Vagina (tissue), 2 donors: ENCODE results near the gene CIAO2B. TPM values are rescaled to one million over a fixed set of nuclear protein-coding genes. Genes with fewer than 3 reads are reported as not detected.

ENCODE experiments used
- DNase-seq, 2 donors: peaks; one replicate each; pipeline ENCODE4 v3.0.0-alpha.2; 2017; ENCODE audit errors: extremely low spot score in 2 of 2
- H3K27ac ChIP-seq: fragments of 200-600 bp; sonication (generic); one replicate; pipeline ENCODE4 v1.5.1; 2019
- H3K27me3 ChIP-seq: fragments of 200-600 bp; sonication (generic); one replicate; pipeline ENCODE4 v1.5.1; 2019
- H3K36me3 ChIP-seq, 2 donors: fragments of 200-600 bp; sonication (generic); one replicate each; pipeline ENCODE4 v1.5.1; 2017 to 2019
- H3K4me1 ChIP-seq: fragments of 200-600 bp; sonication (generic); one replicate; pipeline ENCODE4 v1.5.1; 2019
- H3K4me3 ChIP-seq, 2 donors: fragments of 200-600 bp; sonication (generic); 1 replicate in 1 of 2; 2 replicates in 1 of 2; pipeline ENCODE4 v1.5.1; 2016 to 2019
- H3K9me3 ChIP-seq: fragments of 200-600 bp; sonication (generic); one replicate; pipeline ENCODE4 v1.5.1; 2019
- CTCF ChIP-seq, 3 experiments: fragments of 450-650 bp in 2 of 3; fragments of 200-600 bp in 1 of 3; sonication (generic) in 1 of 3; IDR thresholded peaks; one replicate each; pipeline ENCODE4 v1.5.1; 2017 to 2019; ENCODE audit warnings: antibody characterized with exemption in 3 of 3, mild to moderate bottlenecking in 2 of 3, moderate library complexity in 2 of 3
- POLR2A ChIP-seq, 2 donors: fragments of 450-650 bp; IDR thresholded peaks; one replicate each; pipeline ENCODE4 v1.6.1; 2017; ENCODE audit warnings: antibody characterized with exemption in 2 of 2, mild to moderate bottlenecking in 2 of 2, moderate library complexity in 2 of 2
- POLR2AphosphoS5 ChIP-seq, 2 donors: sonication (generic); formaldehyde crosslinking; IDR thresholded peaks; one replicate each; pipeline ENCODE4 v1.9.0; 2017; ENCODE audit warnings: antibody characterized with exemption in 2 of 2, mild to moderate bottlenecking in 2 of 2, low read depth in 1 of 2; ENCODE audit not compliant: insufficient read depth in 1 of 2
- intact Hi-C: fragments of 100-400 bp; cut with DNase I; formaldehyde crosslinking; loops from one replicate; pipeline ENCODE4 v1.15.1; 2023
- total RNA-seq: library from RNA; depleted of rRNA; stranded (reverse); fragments of >200 nt; gene quantifications from one replicate; pipeline ENCODE4 v1.2.3, GENCODE V29; 2016

Gene CIAO2B
- total RNA-seq, 1 donor from 2014 or later, result 105 TPM

GRCh38 chr16:66932076-66932475 is 2.1 kb downstream of the CIAO2B start:
- no peaks in the 10 kb centered on the region for H3K27me3 ChIP-seq
- H3K36me3 ChIP-seq, result peaks cover 0 to 5% of the 10 kb centered on the region in 2 donors
- no peak for DNase-seq
- no peak overlapping the region for H3K4me3 ChIP-seq
- peaks cover 42% of the 10 kb centered on the region for H3K4me1 ChIP-seq
- H3K27ac ChIP-seq, result no peak overlapping the region
- intact Hi-C loops, result no loop called here
- H3K9me3 ChIP-seq, result no peaks in the 10 kb centered on the region
- TF ChIP-seq POLR2A (IDR thresholded peaks at IDR 0.05) (no peak), POLR2AphosphoS5 (IDR thresholded peaks at IDR 0.05; ENCODE audit: insufficient read depth in 1 of 2, low read depth in 1 of 2) (no peak), CTCF (IDR thresholded peaks at IDR 0.05) (no peak)

GRCh38 chr16:66931665-66932064 is 2.5 kb downstream of the CIAO2B start:
- Histone ChIP-seq H3K27ac (no peak overlapping the region), H3K4me3 (no peak overlapping the region), H3K4me1 (peaks cover 38% of the 10 kb centered on the region), H3K9me3 (no peaks in the 10 kb centered on the region), H3K36me3 (peaks cover 0 to 4% of the 10 kb centered on the region in 2 donors), H3K27me3 (no peaks in the 10 kb centered on the region)
- TF ChIP-seq POLR2AphosphoS5 (IDR thresholded peaks at IDR 0.05; ENCODE audit: insufficient read depth in 1 of 2, low read depth in 1 of 2) (no peak), POLR2A (IDR thresholded peaks at IDR 0.05) (no peak), CTCF (IDR thresholded peaks at IDR 0.05) (no peak)
- DNase-seq, result no peak
- intact Hi-C loops, result no loop called here

- TF ChIP-seq CTCF (IDR thresholded peaks at IDR 0.05), result no peak
- TF ChIP-seq POLR2AphosphoS5 (IDR thresholded peaks at IDR 0.05; ENCODE audit: insufficient read depth in 1 of 2, low read depth in 1 of 2), result no peak
- no peak for TF ChIP-seq POLR2A (IDR thresholded peaks at IDR 0.05)
- DNase-seq, result no peak
- Histone ChIP-seq H3K36me3 (no peaks in the 10 kb centered on the region), H3K4me1 (peaks cover 26% of the 10 kb centered on the region), H3K27ac (no peak overlapping the region), H3K27me3 (no peaks in the 10 kb centered on the region), H3K4me3 (no peak overlapping the region), H3K9me3 (no peaks in the 10 kb centered on the region)
- intact Hi-C loops, result no loop called here
Measured at GRCh38 chr16:66930189-66930588, 4.0 kb downstream of the CIAO2B start.

GRCh38 chr16:66928702-66929388 is 5.4 kb downstream of the CIAO2B start:
- Histone ChIP-seq H3K4me3 (no peak overlapping the region), H3K4me1 (peaks cover 25% of the 10 kb centered on the region), H3K27ac (no peak overlapping the region), H3K36me3 (no peaks in the 10 kb centered on the region), H3K9me3 (no peaks in the 10 kb centered on the region), H3K27me3 (no peaks in the 10 kb centered on the region)
- intact Hi-C loops, result loop anchor here (5.0 kb wide), 1 partner anchor 37 kb away; no protein-coding TSS in a partner anchor
- TF ChIP-seq CTCF (IDR thresholded peaks at IDR 0.05) (no peak), POLR2A (IDR thresholded peaks at IDR 0.05) (no peak), POLR2AphosphoS5 (IDR thresholded peaks at IDR 0.05; ENCODE audit: insufficient read depth in 1 of 2, low read depth in 1 of 2) (no peak)
- DNase-seq, result no peak

- Histone ChIP-seq H3K4me3 (no peak overlapping the region), H3K27ac (no peak overlapping the region), H3K4me1 (peaks cover 18% of the 10 kb centered on the region), H3K9me3 (no peaks in the 10 kb centered on the region), H3K36me3 (no peaks in the 10 kb centered on the region), H3K27me3 (no peaks in the 10 kb centered on the region)
- no peak for DNase-seq
- intact Hi-C loops, result loop anchor here (5.0 kb wide), 1 partner anchor 36 kb away; no protein-coding TSS in a partner anchor
- TF ChIP-seq CTCF (IDR thresholded peaks at IDR 0.05), result no peak
Measured at GRCh38 chr16:66927918-66928649, 6.1 kb downstream of the CIAO2B start.
